Gastroesophageal sphincter (tissue), 3 donors: Measurements from ENCODE around the gene CDH5.
A peak's percentile ranks its signal among the peaks of the same experiment; 100 is the strongest.

ENCODE experiments used
- CTCF ChIP-seq, 4 experiments: fragments of 200-600 bp in 2 of 4; fragments of 450-650 bp in 2 of 4; sonication (generic) in 1 of 4; IDR thresholded peaks; one replicate each; pipeline ENCODE4 v1.5.1; 2017 to 2019; ENCODE audit warnings: antibody characterized with exemption in 4 of 4, mild to moderate bottlenecking in 2 of 4, moderate library complexity in 2 of 4
- EP300 ChIP-seq: sonication (generic); formaldehyde crosslinking; IDR thresholded peaks from one replicate; pipeline ENCODE4 v1.6.1; 2017; ENCODE audit warnings: antibody characterized with exemption, mild to moderate bottlenecking
- POLR2A ChIP-seq, 2 donors: fragments of 450-650 bp; IDR thresholded peaks; one replicate each; pipeline ENCODE4 v1.6.1; 2017; ENCODE audit warnings: antibody characterized with exemption in 2 of 2, mild to moderate bottlenecking in 2 of 2, moderate library complexity in 1 of 2

DNA sequence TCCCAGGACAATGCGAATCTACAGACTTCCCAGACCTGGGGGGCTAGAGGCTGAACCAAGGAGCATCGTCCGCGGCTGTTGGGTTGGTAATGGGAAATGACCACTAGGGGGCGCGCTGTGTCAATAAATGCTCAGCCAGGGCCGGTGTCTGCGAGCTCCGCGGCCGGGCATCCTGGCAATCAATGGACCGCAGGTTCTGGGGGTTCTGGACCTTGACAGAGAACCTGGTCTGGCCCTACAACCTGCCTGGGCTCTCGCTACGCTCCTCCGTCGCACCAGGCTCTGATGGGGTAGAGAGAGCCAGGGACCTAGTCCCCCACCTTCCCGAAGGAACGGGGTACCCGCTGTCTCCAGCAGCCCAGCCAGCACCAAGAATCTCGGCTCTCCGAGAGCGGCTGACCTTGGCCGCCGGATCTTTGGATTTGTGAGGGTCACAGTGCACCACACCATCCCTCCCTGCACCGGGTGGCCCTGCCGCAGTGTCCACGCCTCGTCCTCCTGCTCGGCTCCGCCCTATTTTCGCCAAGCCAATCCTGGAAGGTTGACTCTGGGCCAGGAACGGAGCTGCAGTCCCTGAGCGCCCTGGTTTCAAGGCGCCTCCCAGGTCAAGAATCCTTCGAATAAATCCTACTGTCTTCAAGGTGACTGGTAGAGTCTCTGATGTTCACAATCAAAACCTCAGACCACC lies 40.2 kb downstream of the CDH5 start:
- no peak for TF ChIP-seq EP300
- peak in 3 of 4 experiments; percentile 80 to 93 (median 91) for TF ChIP-seq CTCF (IDR thresholded peaks at IDR 0.05)
- TF ChIP-seq POLR2A (IDR thresholded peaks at IDR 0.05) = no peak
